SK-N-MC (cell line): ENCODE results near the gene MCOLN2.

Source experiments
- EZH2 ChIP-seq: fragments of 200-600 bp; sonication (generic); IDR thresholded peaks from one replicate; pipeline ENCODE4 v1.6.1; 2017; ENCODE audit warnings: antibody characterized with exemption
- POLR2AphosphoS5 ChIP-seq: IDR thresholded peaks from 2 replicates; pipeline ENCODE4 v1.6.1; 2012; ENCODE audit warnings: mild to moderate bottlenecking, low read depth, low read length, borderline replicate concordance

- TF ChIP-seq EZH2 = no peak
- TF ChIP-seq POLR2AphosphoS5 = no peak
Observed at GRCh38 chr1:84907095-84907827, 89.7 kb downstream of the MCOLN2 start.
